SW480 (cell line): ENCODE results near the gene CTNNA3.
A peak's percentile ranks its signal among the peaks of the same experiment; 100 is the strongest.

Source experiments
- DNase-seq: peaks from one replicate; pipeline ENCODE4 v3.0.0-alpha.2; 2016; ENCODE audit warnings: low spot score

The CTNNA3 gene

DNA sequence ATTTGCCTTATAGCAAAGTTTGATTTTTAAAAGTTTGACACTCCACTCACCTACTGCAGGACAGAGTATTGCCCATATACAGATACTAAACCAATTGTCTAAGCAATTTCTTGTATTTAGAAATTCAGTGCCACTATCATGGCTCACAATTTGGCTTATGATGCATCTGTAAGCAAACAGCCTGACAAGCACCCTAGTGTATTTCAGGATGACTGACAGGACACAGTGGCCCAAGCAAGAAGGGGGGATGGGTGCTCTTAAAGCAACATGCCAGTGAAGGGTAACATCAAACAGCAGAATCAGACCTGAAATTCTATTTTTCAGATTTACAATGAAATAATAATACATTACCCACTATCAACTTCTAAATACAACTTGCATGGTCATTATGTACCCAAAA is 30.5 kb downstream of the CTNNA3 start:
- peak; percentile 7 for DNase-seq

DNA sequence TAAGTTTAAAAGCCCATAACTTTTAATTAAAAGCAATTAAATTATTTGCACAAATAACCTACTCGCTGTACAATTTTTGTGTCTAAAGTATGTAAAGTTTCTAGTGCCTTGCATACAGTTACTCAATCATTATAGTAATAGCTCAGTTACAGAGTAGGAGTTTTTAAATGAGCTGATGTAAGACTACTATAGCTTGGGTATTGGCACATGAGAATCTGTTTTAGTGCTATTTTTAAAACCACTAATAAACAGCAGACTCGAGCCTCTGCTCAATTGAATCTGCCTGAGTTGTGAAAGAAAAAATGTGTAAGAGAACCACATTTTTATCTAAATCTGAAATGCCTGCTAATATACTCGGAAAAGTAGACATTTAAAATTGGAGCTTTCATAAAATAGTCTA is 31.1 kb downstream of the CTNNA3 start:
- DNase-seq: no peak

DNA sequence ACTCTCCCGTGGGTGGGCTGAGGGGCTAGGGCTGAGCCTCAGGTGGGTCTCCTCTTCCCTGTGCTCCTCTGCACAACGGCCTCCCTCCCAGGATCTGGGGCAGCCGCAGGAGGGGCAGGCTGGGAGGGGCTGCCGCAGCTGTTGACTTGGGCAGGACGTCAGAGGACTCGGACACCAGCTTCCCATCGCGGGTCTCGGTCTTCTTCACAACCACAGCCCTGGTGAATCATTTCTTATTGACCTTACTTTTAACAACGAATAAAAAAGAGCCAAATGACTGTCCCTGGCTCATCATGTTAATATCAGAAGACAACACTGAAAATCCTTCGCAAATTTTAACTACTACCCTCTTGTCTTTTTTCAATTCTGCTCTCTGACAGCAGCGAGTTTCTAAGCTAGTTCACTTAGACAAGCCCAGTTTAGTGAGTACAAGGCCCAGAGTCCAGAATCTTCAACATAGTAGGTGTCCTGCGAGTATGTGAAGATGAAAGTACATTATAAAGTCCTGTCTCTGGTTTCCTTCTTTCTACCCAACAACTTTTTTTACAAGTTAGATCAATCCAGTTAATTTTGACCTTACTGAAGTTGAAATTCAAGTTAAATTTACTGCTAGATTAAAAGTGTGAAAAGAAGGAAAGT is 32.4 kb downstream of the CTNNA3 start:
- DNase-seq: no peak

DNA sequence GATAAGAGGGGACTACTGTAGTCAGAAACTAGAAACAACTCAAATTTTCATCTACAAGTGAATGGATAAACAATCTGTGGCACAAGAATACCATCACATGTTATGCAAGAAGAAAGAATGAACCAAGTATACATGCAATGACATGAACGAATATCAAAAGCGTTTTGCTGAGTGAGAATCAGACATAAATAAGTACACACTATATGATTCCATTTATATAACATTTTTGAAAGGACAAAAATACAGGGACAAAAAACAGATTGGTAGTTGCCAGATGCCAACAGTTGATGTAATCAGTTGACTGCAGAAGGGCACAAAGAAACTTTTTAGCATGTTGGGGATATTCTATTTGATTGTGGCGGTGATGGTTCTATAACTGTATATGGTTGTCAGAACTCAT is 33.6 kb downstream of the CTNNA3 start:
- no peak for DNase-seq

DNA sequence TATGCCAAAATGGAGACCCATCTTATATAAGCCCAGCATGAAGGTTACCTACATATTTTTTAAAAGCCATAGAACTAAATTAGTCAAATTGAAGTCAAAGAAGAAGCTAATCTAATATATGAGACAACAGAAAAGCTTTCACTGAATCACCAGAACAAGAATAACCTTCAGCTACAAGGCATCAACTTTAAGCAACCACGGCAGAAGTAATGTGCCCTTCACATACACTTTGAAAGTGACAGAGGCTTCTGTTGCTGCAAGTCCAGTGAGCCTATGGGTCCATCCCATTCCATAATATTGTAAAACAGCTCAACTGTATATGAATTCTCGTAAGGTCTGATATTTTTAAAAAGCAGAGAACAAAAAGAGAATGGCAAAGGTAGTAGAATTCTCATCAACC is 36.5 kb downstream of the CTNNA3 start:
- no peak for DNase-seq

DNA sequence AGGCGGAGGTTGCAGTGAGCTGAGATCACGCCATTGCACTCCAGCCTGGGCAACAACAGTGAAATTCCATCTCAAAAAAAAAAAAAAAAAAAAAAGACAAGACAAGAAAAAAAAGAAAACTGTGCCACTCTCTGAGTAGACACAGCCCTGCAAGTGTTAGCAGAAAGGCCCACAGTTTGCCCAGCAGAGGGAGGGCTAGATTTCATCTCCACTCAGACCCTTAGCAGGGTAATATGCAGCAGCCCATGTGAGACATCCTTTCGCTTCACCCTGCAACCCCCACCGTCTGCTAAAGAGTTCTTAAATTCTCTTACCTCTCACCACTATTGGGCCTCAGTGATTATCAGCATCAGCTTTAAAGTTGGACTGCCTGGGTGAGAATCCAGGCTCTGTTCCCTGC is 38.2 kb downstream of the CTNNA3 start:
- DNase-seq: no peak

DNA sequence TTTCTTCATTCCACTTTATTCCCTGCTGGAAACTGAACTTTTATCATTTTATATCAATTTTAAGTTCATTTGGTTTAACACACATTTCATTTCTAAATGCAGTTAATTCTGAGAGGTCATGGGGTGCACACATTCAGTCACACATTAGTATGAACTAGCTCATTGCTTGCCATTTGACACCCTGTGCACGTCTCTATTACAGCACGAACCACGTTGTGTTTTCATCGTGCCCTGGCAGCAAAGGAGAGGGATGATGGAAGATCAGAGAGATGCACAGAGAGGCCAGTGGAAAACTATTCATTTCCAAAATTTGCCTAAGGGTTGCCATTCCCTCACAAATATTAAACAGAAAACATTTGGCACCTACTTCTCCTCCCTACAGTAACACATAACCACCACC is 45.4 kb downstream of the CTNNA3 start:
- DNase-seq: no peak

DNA sequence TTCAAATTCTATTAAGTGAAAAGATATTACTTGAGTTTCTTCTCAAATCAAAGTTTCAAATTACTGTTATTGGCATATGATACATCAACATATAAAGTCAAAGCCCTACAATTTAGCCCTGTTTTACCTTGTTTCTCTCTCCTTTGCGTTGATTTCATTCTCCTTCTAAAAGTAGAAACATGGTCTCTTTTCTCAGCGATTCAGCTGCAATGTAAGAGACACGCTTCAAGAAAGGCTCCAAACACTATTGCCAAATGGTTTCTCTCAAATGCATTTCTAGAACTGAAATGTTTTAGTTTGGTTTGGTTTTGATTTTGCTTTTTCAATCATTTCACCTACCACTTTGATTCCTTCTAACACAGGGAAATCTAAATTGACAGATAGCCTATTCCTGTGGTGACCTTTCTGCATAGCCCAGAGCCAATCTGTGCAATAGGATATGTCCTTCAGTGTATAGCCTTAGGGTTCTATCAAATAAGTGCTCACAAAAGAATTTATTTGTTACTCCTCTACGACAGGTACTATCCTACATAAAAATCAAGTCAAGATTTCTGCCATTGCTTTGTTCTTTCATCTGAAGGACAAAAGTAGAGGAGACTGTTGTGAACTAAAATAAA is 47.3 kb downstream of the CTNNA3 start:
- no peak for DNase-seq

DNA sequence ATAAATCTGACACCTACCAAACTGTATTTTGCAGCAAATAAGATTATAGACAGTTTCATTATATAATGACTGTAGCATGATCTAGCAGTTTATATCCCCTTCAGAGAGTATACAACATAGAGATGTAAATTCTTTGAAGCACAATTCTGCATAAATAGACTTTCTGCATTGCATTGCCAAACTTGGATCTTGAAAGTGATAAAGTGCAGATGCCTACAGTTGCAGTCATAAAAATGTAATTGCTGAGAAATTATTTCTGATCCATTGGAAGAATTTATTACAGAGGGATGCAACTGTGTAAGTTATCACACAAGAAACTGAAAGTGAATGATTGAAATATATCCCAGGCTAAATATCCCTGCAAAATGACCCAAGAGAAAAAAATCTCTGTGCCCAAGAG is 65.1 kb downstream of the CTNNA3 start:
- DNase-seq: no peak

DNA sequence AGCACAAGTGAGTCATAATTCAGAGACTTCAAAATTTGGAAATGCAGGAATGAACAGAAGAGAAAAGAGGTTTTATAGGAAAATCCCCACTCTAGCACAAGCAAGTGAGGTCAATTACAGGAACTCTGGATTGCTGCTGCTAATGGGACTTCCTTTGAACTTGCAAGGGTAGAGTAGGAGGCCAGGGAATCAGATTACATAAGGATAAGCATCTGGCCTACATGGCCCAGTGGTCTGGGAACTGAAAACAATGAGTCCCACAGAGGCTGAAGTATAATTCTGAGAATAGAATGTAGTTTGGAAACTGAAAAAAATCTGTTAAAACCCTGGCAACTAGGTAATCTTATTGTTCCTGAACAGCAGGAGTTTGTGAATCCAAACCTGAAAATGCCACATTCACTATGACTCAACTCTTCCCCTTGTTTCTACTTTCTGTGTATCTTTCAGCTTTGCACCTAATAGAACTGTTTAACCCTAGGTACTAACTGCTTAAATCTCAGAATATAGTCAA is 66.5 kb downstream of the CTNNA3 start:
- DNase-seq: no peak

DNA sequence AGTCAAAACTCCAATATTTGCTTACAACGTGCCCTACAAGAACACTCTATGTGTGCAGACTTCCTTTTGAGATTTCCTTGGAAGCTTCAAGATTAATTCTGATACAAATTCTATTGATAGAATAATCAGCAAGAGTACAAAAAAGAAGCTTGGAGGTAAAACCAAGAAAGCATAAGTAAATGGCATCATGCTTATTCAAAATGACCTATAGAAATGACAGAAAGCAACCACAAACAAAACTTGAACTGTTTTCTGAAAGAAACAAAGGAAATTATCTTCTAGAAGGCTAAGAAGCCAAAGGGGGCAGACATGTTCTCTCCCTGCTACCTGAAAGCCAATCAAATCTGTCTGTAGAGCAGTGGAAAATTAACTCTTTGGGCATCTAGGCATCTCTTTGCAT is 73.0 kb downstream of the CTNNA3 start:
- DNase-seq: no peak

DNA sequence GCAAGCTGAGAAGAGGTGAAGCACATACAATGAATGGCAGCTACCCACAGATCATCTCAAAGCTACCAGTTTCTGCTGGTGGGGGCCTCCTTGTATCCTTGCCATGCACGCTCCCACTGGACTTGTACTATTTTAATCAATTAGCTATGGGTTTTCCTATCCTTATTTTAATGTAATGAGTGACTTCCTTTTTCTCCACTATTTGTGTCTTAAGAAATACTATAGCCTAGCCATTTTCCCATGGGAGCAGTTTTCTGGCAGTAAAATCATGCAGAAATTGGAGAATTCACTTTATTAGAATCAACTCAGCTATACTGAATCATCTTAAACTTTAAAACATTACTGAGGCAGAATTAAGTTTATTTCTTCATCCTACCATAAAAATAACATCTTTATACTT is 73.5 kb downstream of the CTNNA3 start:
- DNase-seq: no peak

DNA sequence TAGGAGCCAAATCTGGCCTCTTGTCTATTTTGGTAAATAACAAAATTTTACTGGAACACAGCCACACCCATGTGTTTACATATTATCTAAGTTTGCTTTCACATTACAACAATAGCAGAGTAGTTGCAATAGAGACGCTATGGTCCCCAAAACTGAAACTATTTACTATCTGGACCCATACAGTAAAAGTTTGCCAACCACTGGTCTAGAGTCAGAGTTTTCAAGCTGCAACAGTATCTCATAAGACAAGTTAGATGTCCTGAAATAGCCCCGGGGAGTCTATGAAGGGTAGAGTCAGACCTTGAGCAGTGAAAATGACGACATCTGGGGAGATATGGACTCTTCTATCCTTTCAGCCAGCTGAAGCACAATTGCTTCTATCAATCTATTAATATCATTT is 74.2 kb downstream of the CTNNA3 start:
- no peak for DNase-seq

DNA sequence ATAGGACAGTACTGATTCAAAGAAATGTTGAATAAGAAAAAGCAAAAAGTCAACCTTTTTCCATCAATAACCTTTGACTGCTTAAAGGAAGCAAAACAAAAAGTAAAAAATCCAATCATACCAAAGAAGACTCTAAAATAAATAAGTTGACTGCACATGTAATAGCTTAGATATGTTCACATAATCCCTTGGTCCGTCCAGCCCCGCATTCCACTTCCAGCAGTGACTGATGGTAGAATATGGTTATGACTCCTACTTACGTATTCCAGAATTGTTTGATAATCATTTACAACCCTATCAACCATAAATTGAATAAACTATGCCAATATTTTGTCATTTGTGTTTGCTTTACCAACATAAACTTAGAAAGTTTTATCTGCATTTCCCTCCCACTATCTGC is 77.9 kb downstream of the CTNNA3 start:
- no peak for DNase-seq

DNA sequence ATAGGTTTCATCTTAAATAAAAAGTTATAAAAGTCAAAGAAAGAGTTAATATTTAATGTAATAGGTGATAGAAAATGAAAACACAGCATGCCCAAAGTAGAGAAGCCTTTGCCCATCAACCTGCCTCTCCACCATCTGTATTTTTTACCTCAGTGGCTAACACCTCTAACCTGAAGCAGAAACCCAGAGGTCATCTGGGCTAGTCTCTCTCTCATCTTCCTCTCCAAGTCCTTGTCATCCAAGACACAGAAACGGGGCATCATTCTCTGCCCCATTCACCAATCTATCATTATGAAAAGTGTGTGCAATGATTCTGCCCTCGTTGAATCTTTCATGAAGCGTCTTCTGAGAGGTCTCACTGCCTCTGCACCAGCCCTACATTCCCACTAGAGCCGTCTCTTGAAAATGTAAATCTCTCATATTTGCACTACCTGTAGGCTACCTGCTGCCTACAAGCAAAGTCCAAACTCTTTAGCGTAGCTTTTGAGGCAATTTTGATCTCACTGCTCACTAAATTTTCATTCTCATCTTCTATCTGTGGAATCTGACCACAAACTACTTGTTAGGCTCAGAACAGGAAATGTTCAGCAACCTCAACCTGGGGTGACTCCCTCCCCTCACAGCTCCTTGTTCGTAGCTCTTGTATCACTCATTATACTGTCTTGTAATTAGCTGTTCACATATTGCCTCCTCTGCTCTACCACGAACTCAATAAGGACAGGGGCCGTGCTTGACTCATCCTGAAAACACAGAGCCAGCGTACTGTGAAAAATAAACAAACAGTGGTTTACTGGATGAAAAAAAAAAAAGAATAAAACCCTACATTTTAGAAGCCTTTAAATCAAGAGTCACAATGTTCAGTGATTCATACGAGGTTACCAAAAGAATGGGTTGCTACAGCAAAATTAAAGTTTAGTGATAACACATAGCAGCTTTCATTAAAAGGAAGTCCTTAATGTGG is 83.1 kb downstream of the CTNNA3 start:
- no peak for DNase-seq

DNA sequence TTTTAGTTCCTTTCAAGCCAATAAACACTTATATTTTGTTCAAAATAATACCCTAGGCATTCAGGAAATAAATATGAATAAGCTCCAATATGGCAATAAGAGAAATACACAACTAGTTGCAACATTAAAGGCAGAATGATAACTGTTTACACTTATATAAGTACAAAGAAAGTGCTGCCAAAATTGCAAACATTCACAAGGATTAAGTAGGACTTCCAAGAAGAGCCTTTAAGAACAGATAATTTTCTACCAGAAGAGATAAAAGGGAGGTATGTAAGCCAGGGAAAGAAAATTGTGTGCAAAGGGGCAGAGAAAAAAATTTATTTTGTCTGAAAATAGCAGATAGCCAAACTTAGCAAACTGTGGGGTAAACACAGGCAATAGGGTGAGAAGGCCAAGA is 83.8 kb downstream of the CTNNA3 start:
- no peak for DNase-seq

DNA sequence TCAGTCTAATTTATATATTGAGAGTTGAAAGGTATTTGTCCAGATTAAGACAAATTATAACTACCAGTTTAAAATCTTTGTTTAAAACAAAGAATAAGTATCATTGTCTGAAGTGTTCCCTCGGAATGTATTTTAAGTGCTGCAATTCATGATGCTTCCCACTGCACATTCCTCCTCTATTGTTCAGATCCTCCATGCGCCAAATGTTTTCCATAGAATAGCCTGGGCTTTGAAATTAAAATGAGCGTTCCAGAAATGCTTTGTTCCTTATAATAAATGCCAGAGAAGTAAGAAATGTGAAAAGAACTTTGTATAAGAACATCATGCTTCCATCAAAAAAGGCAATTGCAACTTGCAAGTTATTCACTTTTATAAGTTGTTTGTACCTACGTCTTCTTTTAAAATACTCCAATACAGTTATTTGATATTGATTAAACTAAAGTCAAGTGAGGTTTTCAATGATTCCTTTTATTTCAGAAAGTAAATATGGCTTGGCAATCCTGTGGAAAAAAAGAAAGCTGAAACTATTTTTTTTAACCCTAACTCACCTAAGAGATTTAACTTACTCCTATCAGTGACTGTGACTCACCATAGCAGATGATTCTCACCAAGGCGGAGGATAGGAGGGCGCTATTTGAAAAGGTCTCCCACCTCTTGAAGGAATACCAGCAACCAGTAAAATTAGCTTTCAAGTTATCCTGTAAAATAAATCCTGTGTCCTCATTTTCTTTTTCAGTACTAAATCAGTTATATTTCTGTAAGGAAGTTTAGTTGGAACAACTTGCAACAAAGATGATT is 85.8 kb downstream of the CTNNA3 start:
- no peak for DNase-seq

DNA sequence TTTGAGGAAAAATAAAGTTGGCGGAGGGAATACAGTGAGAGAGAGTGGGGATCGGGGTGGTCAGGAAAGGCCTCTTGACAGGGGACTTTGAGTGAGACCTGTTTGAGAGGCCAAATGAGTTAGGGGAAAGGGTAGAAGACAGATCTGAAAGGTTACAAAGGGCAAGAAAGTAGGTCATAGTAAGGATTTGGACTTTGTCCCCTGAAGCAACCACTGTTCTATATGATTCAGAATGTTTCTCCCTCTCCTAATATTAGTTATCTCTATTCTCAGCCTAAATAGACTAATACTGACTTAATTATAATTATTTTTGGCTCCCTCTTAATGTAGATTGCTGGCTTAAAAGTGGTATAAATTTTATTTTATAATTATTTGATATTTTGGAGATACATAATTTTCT is 88.0 kb downstream of the CTNNA3 start:
- no peak for DNase-seq

DNA sequence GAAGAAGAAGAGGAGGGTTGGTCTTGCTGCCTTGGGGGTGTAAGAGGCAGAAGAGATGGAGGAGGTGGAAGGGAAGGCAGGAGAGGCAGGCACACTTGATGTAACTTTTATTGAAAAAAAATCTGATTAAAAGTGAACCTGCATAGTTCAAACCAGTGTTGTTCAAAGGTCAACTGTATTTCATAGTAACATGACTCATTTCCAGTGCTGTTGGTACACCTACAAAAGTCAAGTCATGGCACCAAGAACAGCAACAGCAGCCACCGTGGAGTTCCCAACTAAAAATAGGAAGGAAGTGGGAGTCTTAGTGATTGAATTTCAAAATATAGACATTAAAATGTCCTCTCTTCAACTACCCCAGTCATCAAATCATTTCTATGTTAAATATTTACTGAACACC is 88.5 kb downstream of the CTNNA3 start:
- DNase-seq: no peak

DNA sequence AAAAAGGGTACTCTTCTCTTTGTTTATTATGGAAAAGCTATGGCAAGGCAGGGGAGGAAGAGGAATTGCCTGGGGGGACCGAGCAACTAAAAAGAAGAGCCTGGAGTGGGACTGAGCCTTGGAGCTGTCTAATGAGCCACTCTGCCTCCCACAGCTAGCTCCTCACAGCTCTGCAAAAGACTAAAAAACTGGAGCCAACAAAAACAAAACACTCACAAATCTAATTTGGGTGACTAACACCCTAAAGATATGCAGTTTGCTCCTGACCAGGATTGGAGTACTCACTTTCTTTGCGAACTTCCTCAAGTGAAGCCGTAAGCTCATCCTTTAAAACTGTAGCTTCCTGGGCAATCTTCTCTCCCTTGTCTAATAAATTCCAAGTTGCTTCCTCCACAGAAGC is 89.4 kb downstream of the CTNNA3 start:
- no peak for DNase-seq

DNA sequence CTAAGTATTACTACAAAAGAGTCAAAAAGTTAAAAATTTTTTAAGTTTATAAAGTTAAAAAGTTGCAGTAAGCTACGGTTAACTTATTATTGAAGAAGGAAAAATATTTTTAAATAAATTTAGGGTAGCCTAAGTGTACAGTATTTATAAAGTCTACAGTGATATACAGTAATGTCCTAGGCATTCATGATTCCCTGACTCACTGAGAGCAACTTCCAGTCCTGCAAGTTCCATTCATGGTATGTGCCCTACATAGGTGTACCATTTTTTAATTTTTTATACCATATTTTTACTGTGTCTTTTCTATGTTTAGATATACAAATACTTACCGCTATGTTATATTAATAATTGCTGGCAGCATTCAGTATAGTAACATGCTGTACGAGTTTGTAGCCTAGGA is 92.3 kb downstream of the CTNNA3 start:
- no peak for DNase-seq

DNA sequence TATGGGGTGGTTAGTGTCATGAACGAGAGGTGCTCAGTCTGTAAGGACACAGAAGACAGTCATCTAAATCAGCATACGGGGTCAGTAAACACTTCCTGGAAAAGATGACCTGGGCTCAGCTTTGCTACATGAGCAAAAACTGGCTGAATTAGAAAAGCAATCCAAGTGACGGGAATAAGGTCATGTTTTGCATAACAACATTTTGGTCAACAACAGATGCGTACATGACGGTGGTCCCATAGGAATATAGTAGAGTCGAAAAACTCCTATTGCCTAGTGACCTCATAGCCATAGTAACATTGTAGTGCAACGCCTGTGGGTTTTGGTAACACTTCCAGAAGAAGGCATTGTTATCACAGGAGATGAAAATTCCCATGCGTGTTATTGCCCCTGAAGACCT is 92.9 kb downstream of the CTNNA3 start:
- DNase-seq: no peak
